HepG2 (cell line): ENCODE data around the gene KCTD14.

Source experiments
- HDAC6 ChIP-seq: fragments of 200-600 bp; sonication (generic); IDR thresholded peaks from 2 replicates; pipeline ENCODE4 v1.7.0; 2017; ENCODE audit warnings: mild to moderate bottlenecking, antibody characterized with exemption, low read length, low read depth
- NFYC ChIP-seq: IDR thresholded peaks from 2 replicates; pipeline ENCODE4 v1.6.1; 2016; ENCODE audit warnings: missing genetic modification reagents, missing compliant biosample characterization
- POLR2A ChIP-seq, 2 experiments: IDR thresholded peaks; 2 replicates each; pipeline ENCODE4 v1.6.1; 2011; ENCODE audit warnings: low read depth in 2 of 2, low read length in 2 of 2, mild to moderate bottlenecking in 1 of 2, moderate library complexity in 1 of 2; ENCODE audit not compliant: insufficient read depth in 1 of 2
- PRMT3 ChIP-seq: sonication (generic); formaldehyde crosslinking; IDR thresholded peaks from 2 replicates; pipeline ENCODE4 v1.8.1; 2022; ENCODE audit warnings: low read depth, mild to moderate bottlenecking, moderate library complexity, missing genetic modification reagents, borderline replicate concordance
- TCF7 ChIP-seq: sonication (generic); IDR thresholded peaks from 2 replicates; pipeline ENCODE4 v1.6.1; 2016; ENCODE audit warnings: antibody characterized with exemption, low read depth
- ZNF33B ChIP-seq: sonication (generic); formaldehyde crosslinking; IDR thresholded peaks from 2 replicates; pipeline ENCODE4 v1.5.1; 2020; ENCODE audit warnings: mild to moderate bottlenecking, missing genetic modification reagents
- ZNF616 ChIP-seq: sonication (generic); formaldehyde crosslinking; IDR thresholded peaks from 2 replicates; pipeline ENCODE4 v1.5.0; 2020; ENCODE audit warnings: low read depth, mild to moderate bottlenecking, missing genetic modification reagents
- TF ChIP-seq, protein P1 (sequence below): sonication (generic); formaldehyde crosslinking; IDR thresholded peaks from 2 replicates; pipeline ENCODE4 v1.5.0; 2020; ENCODE audit warnings: mild to moderate bottlenecking, missing genetic modification reagents, moderate library complexity
- TF ChIP-seq, protein P2 (sequence below): sonication (generic); formaldehyde crosslinking; IDR thresholded peaks from 2 replicates; pipeline ENCODE4 v1.4.0; 2020; ENCODE audit warnings: missing genetic modification reagents, mild to moderate bottlenecking, borderline replicate concordance
- TF ChIP-seq, protein P3 (sequence below): sonication (generic); formaldehyde crosslinking; IDR thresholded peaks from 2 replicates; pipeline ENCODE4 v1.8.1; 2023; ENCODE audit warnings: missing genetic modification reagents, inconsistent platforms, borderline replicate concordance
- TF ChIP-seq, protein P4 (sequence below): sonication (generic); formaldehyde crosslinking; conservative IDR thresholded peaks from 2 replicates; pipeline ENCODE4 v1.4.0; 2020; ENCODE audit warnings: missing genetic modification reagents

DNA sequence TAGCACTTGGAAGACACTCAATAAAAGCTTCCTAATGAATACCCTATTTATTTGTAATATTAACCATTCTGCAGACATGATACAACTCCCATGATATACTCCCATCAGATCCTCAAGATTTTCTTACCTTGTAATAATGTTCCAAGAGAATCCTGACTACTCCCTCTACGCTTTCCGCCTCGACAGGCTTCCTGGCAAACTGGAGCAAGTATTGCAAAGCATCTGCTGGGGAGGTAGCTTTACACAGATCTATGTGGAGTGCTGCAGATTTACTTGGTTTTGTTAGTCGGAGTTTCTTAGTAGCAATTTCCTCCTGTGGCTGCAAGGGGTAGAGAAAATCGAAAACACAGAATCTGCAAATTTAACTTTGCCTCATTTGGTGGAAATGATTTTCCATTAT lies 32.1 kb downstream of the KCTD14 start:
- TF ChIP-seq PRMT3 (no peak), ZNF33B (CRISPR knock-in tag) (no peak), POLR2A (IDR thresholded peaks at IDR 0.05; ENCODE audit: insufficient read depth in 1 of 2, low read depth in 2 of 2, low read length in 2 of 2) (no peak), ZNF616 (no peak), HDAC6 (no peak), TCF7 (no peak), NFYC (CRISPR knock-in tag) (no peak)
- TF ChIP-seq, protein P1, sequence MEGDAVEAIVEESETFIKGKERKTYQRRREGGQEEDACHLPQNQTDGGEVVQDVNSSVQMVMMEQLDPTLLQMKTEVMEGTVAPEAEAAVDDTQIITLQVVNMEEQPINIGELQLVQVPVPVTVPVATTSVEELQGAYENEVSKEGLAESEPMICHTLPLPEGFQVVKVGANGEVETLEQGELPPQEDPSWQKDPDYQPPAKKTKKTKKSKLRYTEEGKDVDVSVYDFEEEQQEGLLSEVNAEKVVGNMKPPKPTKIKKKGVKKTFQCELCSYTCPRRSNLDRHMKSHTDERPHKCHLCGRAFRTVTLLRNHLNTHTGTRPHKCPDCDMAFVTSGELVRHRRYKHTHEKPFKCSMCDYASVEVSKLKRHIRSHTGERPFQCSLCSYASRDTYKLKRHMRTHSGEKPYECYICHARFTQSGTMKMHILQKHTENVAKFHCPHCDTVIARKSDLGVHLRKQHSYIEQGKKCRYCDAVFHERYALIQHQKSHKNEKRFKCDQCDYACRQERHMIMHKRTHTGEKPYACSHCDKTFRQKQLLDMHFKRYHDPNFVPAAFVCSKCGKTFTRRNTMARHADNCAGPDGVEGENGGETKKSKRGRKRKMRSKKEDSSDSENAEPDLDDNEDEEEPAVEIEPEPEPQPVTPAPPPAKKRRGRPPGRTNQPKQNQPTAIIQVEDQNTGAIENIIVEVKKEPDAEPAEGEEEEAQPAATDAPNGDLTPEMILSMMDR (CRISPR knock-in tag): no peak
- TF ChIP-seq, protein P2, sequence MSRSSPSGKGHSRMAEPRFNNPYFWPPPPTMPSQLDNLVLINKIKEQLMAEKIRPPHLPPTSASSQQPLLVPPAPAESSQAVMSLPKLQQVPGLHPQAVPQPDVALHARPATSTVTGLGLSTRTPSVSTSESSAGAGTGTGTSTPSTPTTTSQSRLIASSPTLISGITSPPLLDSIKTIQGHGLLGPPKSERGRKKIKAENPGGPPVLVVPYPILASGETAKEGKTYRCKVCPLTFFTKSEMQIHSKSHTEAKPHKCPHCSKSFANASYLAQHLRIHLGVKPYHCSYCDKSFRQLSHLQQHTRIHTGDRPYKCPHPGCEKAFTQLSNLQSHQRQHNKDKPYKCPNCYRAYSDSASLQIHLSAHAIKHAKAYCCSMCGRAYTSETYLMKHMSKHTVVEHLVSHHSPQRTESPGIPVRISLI (CRISPR knock-in tag): no peak
- TF ChIP-seq, protein P3, sequence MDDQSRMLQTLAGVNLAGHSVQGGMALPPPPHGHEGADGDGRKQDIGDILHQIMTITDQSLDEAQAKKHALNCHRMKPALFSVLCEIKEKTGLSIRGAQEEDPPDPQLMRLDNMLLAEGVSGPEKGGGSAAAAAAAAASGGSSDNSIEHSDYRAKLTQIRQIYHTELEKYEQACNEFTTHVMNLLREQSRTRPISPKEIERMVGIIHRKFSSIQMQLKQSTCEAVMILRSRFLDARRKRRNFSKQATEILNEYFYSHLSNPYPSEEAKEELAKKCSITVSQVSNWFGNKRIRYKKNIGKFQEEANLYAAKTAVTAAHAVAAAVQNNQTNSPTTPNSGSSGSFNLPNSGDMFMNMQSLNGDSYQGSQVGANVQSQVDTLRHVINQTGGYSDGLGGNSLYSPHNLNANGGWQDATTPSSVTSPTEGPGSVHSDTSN: no peak
- TF ChIP-seq, protein P4, sequence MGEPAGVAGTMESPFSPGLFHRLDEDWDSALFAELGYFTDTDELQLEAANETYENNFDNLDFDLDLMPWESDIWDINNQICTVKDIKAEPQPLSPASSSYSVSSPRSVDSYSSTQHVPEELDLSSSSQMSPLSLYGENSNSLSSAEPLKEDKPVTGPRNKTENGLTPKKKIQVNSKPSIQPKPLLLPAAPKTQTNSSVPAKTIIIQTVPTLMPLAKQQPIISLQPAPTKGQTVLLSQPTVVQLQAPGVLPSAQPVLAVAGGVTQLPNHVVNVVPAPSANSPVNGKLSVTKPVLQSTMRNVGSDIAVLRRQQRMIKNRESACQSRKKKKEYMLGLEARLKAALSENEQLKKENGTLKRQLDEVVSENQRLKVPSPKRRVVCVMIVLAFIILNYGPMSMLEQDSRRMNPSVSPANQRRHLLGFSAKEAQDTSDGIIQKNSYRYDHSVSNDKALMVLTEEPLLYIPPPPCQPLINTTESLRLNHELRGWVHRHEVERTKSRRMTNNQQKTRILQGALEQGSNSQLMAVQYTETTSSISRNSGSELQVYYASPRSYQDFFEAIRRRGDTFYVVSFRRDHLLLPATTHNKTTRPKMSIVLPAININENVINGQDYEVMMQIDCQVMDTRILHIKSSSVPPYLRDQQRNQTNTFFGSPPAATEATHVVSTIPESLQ: no peak
